Stimulated activated CD4-positive, alpha-beta T cell treated with anti-CD3 and anti-CD28 coated beads, Interleukin-1b, Interleukin-23, amount 100 ng/mL, for 48 hours (primary cell): ENCODE results near the gene ZNF883.
A peak's percentile ranks its signal among the peaks of the same experiment; 100 is the strongest.
"Not testable (repeated sequence)": the region's sequence is repeated elsewhere in the genome, so short reads cannot be mapped to it uniquely, and the experiment has no call there.

Experiments used
- DNase-seq: peaks from one replicate; pipeline ENCODE4 v3.0.0-alpha.2; 2020

ZNF883 gene

DNA sequence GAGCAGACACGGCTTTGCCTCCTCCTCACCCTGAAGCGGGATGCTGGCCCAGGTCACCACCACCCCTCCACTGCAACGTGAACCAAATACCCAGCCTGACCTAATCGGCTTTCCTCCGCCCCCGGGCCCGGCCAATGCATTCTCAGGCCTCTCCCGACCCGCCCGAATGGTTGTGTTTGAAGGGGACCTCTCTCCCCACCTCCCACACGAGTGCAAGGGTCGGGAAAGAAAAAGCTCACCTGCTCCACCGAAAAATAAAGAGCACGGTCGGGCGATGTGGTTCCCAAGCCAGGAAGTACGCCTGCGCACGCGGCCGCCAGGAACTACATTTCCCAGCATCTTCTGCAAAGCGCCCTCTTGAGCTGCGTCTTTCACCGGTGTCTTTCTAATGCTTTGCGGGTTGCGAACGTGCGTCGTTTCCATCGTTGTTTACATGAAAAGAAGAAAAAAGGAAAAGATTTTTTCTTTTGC, at the start of gene ZNF883:
Gene ZNF883, minus strand, starts transcription at position 282 of the 471 bp plus-strand sequence.
- DNase-seq = peak; percentile 34

DNA sequence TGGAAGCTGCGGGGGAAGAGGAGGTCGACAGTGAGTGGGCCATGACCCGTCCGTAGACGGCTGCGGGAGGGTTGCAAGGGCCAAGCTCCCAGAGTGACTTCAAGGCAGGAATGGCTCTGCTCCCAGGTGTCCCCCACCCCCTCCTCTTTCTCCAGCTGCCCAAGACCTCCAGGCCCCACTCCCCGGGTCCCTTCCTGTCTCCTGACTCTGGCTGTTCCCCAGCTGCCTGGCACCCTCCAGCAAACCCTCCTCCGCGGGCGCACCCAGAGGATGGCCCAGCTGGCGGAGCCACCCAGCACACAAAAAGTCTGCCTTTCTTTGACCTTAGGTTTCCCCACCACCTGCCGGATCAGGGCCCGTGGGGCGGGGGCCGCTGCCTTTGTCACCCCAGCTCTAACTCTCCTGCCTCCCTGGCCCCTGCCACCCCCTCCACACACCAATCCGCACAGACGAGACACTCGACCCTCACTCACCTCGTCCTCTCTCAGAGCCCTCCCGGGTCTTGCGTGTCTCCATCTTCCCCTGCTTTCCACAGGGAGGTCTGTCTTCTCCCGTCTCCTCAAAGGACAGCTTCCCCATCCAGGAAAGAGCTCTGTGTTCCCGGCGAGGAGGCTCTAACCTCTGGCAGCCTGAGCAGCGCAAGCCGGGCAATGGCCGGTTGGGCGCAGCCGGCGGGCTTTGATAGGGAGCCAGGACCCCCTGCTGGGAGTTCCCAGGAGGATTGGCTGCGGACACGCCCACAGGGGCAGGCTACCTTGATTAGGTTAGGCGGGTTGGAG, 49.3 kb upstream of the ZNF883 start:
- not testable (repeated sequence) for DNase-seq

DNA sequence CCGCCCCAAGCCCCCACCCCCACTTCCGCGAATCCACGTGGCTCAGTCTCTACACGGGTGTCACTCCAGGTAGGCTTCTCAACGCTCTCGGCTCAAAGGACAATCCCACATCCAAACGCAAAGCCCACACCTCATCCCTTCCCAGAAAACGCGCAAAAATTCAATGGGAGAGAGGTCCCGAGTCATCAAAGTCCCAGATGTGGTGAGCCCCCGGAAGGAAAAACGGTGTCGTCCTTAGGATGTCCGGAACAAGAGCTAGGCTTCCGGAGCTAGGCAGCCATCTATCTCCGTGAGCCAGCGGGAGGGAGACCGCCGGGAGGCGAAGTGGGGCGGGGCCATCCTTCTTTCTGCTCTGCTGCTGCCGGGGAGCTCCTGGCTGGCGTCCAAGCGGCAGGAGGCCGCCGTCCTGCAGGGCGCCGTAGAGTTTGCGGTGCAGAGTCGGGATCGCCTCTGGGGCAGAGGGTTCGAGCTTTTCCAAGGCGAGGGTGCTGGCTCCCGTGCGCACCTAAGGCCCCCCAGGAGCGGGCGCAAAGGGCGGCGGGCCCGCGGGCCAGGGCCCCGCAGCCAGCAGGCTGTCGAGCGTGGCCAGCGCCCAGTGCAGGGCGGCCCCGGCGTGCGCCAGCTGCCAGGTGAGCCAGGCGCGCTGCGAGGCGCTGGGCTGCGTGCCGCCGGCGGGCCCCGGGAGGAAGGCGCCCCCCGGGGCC, 47.7 kb upstream of the ZNF883 start:
- DNase-seq = not testable (repeated sequence)

DNA sequence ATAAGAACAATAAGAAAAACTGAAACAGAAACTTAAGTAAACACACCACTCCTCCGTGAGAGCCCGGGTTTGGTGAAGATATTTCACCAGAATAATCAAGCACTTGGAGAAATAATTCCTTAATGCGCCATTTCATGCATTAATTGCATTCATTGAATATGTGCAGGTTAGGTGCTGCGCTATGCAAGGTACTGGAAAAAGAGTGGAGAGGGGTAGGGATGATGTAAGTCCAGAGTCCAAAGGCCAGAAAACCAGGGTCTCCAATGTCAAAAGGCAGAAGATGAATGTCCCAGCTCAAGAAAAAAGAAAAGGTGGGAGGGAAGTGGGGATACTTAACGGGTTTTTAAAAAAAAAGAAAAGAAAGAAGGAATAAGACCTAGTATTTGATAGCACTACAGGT, 45.2 kb upstream of the ZNF883 start:
- no peak for DNase-seq

DNA sequence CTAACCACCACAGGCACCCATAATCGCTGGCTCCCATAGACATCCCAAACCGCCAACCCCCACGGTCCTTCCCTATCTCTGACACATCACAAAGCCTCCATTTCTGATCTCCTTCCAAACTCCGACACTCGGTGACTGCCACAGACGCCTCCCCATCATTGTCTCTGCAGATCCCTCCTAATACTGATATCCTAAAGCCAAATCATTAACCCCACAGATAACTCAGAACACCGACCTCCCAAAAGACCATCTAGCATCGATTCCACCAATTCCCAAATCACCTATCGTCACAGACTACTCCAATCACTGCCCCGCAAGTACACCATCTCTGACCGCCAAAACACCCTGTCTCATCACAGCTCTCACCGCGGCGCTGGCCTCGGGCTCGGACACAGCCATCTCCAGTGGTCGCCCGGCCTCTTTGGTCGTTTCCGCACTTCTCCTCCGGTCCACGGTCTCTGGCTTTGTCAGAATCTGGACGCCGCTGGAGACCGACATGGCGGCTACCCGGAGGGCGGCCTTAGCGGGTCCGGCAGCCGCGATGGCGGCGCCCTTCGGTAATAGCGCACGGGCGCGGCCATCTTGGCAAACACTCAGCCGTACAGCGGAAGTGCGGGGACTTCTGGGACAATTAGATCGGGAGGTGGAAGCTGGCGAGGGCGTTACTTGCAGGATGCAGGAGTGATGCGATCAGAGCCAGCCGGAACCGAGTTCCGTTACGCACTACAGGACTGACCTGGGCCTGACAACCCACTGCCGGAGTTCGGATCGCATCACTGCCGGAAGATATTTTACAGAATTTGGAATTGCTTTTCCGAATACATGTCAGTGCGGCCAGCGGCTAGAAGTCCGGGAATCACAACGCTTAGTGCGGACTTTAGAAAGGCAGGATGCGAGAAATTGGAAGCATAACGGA, 44.5 kb upstream of the ZNF883 start, which contains the start of gene ZFP37:
Gene ZFP37, minus strand, starts transcription at position 534 of the 916 bp plus-strand sequence. Its CDS starts 36 bp downstream, at position 498.
- DNase-seq = peak; percentile 77

DNA sequence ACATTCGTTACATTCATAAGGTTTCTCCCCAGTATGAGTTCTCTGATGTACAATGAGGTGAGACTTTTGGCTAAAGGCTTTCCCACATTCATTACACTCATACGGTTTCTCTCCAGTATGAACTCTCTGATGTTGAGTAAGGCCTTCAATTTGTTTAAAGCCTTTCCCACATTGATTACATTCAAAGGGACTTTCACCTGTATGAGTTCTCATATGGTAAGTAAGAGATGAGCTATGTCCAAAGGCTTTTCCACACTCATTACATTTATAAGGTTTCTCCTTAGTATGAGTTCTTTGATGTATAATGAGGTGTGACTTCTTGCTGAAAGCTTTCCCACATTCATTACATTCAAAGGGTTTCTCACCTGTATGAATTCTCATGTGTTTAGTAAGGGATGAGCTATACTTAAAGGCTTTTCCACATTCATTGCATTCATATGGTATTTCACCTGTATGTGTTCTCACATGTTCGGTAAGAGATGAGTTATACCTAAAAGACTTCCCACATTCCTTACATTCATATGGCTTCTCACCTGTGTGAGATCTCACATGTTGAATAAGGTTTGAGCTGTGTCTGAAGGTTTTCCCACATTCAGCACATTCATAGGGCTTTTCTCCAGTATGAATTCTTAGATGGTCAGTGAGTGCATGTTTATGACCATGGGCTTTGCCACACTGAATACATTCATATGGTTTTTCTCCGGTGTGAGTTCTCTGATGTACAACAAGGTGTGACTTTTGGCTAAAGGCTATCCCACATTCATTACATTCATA, 31.1 kb upstream of the ZNF883 start:
- DNase-seq = no peak

DNA sequence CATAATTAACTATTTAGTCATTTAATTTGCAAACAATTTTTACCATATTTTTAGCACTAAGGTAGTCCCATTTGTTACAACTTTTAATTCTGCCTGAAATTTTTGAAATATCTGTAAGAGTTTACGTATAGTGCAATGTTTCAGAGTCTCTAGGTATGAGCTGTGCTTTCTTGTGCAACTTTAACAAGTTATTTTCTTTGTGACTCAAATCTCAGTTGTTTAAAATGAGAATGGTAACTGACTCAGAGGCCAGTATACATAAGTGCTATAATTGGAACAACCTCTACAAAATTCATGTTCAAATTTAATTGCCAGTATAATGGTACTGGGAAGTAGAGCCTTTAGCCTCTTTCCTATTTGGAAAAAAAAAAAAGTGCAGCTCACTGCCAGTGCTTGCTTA, 14.2 kb upstream of the ZNF883 start:
- DNase-seq = no peak

DNA sequence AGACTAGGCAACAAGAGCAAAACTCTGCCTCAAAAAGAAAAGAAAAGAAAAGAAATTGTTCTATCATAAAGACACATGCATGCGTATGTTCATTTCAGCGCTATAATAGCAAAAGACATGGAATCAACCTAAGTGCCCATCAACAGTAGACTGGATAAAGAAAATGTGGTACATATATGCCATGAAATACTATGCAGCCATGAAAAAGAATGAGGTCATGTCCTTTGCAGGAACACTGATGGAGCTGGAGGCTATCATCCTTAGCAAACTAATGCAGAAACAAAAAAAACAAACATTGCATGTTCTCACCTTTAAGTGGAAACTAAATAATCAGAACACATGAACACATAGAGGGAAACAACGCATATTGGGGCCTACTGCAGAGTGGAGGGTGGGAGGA, 6.3 kb upstream of the ZNF883 start:
- DNase-seq = no peak

DNA sequence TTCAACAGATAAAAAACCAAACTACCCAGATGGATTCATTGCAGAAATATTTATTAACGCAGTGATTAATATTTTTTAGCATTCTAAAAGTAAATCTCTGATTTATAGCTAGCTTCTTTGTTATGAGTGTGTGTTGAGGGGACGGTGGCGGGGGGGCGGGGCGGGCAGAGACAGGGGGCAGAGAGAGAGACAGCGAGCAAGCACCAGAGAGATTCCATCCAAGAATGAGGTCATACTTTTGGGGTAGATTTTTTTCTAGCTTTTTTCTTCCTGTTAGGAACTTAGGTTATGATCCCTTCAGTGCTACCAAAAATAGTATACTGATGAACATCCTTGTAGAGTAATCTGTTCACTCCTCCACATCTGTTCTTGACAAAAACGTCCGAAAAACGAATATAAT, 500 bp upstream of the ZNF883 start:
- no peak for DNase-seq

DNA sequence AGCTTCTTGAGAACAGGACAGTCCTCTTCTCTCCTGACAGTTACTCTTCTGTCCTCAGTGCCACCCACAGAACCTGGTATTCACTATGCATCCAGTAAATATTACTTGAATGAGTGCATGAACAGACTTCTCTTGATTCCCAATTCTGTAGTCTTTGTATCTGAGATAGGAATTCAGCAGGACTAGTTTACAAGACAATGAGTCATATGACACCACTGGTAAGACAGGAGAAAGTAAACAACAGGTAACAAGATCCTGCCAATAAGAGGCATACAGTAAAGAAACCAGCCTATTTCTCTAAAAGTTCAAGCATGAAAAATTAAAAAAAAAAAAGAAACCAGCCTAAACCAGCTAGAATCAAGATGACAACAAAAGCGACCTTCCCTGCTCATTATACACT, 6.2 kb downstream of the ZNF883 start:
- DNase-seq = no peak

DNA sequence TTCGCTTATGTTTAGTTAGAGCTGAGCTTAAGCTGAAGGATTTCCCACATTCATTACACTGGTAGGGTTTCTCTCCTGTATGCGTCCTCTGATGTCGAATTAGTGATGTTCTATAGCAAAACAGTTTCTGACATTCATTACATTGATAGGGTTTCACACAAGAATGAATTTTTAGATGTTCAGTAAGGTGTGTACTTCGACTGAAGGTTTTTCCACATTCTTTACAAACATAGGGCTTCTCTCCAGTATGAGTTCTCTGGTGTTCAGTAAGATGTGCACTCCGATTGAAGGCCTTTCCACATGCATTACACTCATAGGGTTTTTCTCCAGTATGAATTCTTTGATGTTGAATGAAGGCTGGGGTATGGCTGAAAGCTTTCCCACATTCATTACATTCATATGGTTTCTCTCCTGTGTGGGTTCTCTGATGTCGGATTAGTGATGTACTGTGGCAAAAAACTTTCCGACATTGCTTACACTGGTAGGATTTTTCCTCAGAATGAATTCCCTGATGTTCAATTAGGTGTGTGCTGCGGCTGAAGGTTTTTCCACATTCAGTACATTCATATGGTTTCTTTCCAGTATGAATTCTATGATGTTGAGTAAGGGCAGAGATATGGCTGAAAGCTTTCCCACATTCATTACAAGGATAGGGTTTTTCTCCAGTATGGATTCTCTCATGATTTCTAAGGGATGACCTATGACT, 14.6 kb downstream of the ZNF883 start:
- no peak for DNase-seq

DNA sequence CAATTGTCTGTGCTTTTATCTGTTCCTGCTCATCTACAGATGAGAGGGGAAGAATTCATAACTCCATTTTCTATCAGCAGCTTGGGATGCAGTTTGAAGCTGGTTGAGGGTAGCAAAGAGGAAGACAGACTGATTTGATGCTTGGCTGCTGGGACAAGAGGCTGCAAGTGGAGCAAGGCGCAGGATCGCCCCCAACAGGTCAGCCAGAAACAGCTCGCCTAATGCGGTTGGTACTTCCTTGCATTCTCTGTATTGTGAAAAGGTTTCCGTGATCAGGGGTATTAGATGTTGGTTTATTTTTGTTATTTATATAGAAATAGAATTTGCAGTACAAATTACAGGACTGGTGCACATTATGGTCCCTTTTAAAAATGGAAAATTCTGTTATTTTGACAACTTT, 40.6 kb downstream of the ZNF883 start:
- DNase-seq = no peak

DNA sequence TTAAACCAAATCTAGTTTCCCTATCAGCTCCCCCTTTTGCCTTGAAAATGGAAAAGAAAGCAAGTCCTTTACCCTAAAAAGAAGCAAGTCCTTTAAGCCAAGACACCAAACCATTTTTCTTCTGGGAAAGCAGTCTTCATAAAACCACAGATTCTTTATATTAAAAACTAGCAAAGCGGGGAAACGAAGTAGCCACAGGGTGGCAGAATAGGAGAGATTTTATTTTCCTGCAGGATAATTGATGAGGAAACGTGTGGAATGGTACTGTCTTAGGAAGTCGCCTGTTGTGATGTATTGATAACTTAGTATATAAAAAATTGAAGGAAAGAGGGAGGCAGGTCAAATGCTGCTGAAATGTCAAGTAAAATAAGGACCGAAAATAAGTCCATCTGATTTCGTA, 41.1 kb downstream of the ZNF883 start:
- no peak for DNase-seq

DNA sequence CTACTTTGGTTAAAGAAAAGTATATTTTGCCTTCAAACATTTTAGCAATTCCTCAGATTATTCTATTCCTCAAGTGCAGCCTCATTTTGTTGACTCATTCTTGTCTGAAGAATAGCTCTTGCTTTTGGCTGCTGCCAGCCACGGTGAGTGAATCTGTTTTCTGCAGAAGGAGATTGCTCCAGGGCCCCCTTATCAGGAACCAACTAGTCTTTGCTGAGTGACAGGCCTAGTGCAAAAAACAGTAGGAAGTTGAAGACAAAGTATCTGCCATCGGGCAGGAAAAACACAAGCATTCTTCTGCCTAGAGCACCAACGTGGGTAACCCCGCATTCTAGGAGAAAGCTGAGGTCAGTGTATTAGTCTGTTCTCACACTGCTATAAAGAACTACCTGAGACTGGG, 42.3 kb downstream of the ZNF883 start:
- DNase-seq = no peak

DNA sequence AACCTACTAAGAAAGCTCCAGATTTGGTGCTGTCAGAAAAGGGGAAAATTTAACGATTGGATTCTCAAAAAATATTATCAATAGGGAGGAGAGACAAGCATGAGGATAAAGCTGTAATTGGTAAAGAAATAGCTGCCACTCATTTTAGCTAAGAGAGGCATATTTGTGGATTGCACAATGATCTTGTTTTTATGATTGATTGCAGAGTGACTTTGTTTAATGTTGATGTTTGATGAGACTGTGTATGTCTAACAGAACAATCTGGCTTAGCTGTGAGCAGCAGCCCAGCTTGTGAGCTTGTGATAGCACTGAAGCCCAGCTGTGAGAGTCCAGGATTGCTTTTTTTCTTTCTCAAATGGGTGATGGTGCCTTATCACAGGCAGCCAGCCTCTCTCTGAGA, 56.4 kb downstream of the ZNF883 start:
- no peak for DNase-seq

DNA sequence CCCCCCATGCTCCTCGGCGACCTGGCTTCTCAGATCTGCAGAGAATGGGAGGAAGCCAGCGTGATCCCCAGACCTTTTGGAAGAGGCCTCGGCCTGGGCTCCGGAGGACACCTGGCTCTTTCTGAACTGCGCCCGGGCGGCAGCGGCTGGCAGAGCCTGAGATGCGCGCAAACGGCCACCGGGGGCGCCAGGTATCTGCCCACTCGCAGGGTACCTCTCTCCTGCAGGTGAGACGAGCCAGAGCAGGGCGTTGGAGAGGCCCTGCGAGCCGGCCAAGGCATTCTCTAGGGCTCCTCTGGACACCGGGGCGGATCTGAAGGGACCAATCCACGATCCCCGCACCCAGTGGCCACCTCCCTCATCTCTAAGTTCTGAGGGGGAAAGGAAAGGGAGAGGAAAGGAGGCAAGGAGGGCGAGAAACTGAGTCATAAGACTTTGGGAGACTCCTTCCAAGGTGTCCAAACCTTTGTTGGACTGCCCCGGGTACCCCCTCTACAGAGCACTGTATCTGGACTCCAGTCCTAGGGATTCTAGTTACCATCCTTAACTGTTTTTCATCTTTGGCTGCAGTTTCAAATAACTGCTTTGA, 66.3 kb downstream of the ZNF883 start:
- DNase-seq = peak; percentile 10

DNA sequence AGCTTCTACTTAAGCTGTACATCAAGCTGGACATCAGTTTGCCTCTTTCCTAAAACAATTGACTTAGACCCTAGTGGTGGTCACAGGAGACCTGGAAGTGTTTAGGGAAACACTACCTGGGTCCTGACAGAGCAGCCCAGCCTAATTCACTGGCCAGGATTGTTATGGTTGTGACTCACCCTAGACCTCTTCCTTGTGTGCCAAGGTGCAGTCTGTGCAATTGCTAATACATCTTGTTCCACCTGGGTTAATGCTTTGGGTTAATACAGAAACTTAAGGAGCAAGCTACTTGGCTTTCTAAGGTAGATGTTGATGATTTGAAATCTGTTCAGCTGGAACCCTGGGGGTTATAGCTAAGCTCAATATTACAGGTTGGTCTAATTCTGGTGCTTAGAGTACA, 72.6 kb downstream of the ZNF883 start:
- DNase-seq = no peak

DNA sequence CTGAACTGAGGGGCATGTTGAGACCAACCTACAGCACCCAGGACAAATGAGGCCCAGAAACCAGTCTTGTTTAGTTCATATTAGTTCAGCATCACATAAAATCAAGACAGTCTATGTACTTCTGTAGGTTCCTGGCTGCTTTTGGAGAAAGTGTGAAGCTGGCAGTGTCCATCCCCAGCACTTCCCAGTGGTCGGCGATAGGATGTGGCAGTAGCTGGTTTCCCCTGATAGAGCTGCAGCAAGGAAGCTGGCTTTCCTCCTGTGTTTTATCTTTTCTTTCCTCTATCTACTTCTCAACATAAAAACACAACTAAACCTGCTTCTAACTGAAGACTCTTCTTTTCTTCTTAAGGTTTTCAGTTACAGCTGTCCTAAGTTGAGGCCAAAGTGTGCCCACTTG, 78.3 kb downstream of the ZNF883 start:
- DNase-seq = no peak

DNA sequence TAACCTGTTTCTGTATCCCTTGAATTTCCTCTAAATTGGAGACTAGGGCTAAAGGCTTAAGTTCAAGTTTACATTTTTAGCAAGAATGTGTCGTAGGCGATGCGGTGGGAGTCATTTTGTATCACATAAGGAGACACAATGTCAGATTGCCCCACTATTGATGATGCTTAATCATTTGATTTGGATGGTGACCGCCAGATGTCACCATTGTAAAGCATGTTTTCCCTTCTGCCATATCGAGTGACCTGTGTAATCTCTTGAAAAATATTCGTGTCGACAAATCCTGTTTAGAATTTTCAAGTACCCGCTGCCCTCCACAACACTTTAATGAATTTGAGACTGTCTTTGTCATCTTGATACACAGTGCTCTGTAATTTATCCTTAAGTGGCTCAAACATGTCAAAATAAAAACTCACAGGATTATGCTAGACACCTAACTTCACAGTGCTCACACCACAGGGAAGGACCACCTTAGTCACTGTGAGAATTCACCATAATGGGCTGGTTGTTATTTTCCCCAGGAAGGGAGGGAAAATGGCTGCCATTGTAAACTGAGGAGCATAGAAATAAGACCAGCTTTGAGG, 86.8 kb downstream of the ZNF883 start:
- DNase-seq = no peak

DNA sequence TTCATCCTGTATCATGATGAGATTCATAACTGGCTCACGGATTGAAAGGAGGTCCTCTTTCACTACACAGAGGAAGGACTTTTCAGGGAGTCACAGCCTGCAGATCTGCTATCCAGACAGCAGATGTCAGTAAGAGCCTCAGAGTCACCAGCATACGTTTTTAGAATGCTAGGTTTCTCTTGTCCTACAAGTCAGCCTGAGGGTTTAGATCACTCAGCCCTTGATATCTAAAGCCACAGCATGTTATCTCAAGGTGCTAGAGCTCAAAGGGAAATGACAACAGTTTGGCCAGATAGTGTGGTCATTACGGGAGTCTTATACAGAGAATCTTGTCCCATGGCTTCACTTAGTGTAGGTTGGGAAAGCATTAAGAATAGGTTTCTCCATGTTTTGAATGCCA, 90.4 kb downstream of the ZNF883 start:
- no peak for DNase-seq

DNA sequence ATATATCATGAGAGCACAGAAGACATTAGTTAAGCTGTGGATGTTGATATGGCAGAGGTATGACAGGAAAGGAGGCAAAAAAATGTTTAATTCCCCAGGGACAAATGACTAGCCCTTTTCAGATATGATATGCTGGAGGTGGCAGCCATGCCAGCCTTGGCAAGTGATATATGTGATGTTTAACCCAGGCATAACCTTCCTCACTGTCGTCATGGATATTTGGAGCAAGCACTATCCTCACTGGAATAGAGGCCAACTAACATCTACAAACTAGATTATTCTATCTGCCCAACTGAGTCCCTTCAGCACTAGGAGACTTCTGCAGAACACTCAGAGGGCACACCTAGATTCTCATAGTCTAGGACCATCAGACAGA, 94.0 kb downstream of the ZNF883 start:
- no peak for DNase-seq
